GM19397 (cell line): ENCODE data around the gene C11orf98.
A peak's percentile ranks its signal among the peaks of the same experiment; 100 is the strongest.
"Not testable (repeated sequence)": the region's sequence is repeated elsewhere in the genome, so short reads cannot be mapped to it uniquely, and the experiment has no call there.

Source experiments
- ATAC-seq: cut with Tn5 transposase; IDR thresholded peaks from one replicate; pipeline ENCODE4 v1.9.1; 2021; ENCODE audit warnings: mild to moderate bottlenecking, moderate library complexity; ENCODE audit not compliant: unreplicated experiment

C11orf98 gene

DNA sequence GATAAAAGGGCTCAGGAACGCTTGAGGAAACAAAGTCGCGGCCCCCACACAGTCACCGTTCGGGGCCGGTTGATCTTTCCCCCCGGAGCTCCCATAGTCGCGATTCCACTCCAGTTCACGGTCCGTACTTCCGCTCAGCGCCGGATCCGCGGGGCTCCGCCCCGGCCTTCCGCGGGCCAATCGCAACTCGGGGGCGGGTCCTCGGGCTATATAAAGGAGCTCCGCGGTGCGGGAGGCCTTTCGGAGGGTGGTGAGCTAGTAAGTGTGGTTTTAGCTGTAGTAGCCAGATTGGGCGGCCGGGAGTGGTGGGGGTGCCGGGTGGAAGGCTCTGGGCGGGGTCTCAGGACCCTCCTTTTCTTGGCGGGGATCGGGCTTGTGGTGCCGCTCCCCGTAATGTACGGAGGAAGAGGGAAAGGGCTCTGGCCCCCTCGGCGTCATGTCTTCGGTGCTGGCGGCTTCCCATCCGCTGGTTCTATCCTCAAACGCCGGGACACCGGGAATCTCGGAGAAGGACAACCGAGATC, at the start of gene C11orf98, which contains the start of gene CSKMT:
TSS of gene C11orf98 (minus strand) at position 136 of the 524 bp plus-strand sequence. CDS start at position 95, 41 bp downstream.
TSS of gene CSKMT (plus strand) at position 238 of the 524 bp plus-strand sequence. CDS start 568 bp downstream, outside the sequence.
- ATAC-seq = peak; percentile 86

GRCh38 chr11:62713343-62713742, 48.3 kb upstream of the C11orf98 start:
- no peak for ATAC-seq

DNA sequence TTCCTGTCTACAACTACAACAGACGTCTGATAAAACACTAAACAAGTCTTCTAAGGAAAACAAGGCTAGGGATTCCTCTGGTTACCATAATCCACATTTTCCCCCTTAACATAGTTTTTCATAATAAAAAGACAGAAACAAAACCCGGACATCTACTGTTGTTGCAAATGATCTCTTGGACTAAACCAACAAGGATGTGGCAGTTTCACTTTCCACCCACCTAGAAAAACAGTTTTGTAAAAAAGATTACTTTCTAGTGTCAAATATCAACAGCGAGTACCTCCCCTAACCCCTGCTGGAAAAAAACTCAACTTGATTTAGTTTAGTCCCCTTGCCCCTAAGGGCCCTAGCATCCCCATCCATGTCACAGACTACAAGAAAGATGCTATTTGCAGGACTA, 47.9 kb upstream of the C11orf98 start:
- ATAC-seq = no peak

GRCh38 chr11:62712276-62712812, 47.3 kb upstream of the C11orf98 start:
- no peak for ATAC-seq

GRCh38 chr11:62710001-62710345, 45.0 kb upstream of the C11orf98 start:
- ATAC-seq = no peak

GRCh38 chr11:62709247-62710000, 44.4 kb upstream of the C11orf98 start:
- ATAC-seq = peak; percentile 66

DNA sequence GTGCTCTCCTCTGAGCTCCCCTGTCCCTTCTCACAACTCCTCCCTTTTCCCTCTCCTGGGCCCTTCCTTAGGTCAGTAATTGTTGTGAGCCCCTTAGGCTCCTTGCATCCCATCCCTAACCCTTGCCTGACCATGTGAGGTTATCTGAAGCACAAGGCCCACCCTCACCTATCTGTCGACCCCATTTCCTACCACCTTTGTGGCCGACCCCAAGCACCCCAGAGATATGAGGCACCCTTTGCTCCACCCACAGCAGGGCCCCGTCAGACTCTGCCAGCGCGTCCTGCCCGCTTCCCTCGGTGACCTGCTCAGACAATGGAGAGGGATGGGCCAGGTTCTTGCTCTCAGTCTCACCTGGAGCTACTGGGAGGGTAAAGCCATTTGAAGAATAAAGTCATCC, 43.8 kb upstream of the C11orf98 start:
- no peak for ATAC-seq

DNA sequence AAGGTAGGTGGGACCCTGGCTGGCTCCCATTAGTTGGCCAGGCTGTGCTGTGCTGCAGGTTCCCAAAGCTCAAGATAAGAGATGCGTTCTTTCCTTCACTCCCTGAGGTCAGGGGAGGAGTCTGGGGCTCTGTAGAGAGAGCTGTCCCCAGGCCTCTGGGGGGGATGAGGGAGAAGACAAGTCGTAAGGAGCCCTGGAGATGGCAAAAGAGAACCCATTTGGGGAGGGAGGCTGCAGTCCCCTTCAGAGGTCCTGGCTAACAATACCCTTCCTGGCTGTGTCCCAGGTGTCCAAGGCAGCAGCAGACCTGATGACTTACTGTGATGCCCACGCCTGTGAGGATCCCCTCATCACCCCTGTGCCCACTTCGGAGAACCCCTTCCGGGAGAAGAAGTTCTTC, 43.4 kb upstream of the C11orf98 start:
- no peak for ATAC-seq

DNA sequence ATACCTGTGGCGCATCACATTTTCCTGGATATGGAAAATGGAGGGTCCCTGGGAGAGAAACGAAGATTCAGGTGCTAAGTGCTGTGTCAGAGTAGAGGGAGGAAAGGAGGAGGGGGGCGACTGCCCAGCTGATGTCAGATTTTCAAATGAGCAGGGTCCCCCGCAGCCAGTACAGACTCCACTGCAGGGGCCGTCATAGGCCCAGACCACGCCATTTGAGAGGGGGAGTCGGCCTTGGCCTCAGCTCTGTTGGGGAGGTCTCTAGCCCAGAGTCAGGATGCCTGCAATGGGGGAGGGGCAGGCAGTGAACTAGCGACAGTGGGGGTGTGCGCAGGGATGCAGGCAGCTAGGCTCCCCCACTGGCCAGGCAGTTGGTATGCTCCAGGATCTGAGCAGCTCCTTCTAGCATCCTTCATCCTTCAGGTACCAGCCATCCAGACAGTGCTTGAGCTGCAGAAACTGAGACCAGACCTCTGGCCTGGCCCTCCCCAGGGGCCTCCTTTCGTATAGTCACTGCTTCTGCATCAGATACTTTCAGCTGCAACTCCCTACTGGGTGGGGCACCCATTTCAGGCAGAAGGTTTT, 42.4 kb upstream of the C11orf98 start, which contains the start of the genes BSCL2 and GNG3:
TSS of gene BSCL2 (minus strand) at position 148 of the 585 bp plus-strand sequence. CDS start 229 bp downstream, outside the sequence.
TSS of gene GNG3 (plus strand) at position 400 of the 585 bp plus-strand sequence. CDS start 620 bp downstream, outside the sequence.
- no peak for ATAC-seq

GRCh38 chr11:62706850-62707247, 41.8 kb upstream of the C11orf98 start:
- ATAC-seq = no peak

DNA sequence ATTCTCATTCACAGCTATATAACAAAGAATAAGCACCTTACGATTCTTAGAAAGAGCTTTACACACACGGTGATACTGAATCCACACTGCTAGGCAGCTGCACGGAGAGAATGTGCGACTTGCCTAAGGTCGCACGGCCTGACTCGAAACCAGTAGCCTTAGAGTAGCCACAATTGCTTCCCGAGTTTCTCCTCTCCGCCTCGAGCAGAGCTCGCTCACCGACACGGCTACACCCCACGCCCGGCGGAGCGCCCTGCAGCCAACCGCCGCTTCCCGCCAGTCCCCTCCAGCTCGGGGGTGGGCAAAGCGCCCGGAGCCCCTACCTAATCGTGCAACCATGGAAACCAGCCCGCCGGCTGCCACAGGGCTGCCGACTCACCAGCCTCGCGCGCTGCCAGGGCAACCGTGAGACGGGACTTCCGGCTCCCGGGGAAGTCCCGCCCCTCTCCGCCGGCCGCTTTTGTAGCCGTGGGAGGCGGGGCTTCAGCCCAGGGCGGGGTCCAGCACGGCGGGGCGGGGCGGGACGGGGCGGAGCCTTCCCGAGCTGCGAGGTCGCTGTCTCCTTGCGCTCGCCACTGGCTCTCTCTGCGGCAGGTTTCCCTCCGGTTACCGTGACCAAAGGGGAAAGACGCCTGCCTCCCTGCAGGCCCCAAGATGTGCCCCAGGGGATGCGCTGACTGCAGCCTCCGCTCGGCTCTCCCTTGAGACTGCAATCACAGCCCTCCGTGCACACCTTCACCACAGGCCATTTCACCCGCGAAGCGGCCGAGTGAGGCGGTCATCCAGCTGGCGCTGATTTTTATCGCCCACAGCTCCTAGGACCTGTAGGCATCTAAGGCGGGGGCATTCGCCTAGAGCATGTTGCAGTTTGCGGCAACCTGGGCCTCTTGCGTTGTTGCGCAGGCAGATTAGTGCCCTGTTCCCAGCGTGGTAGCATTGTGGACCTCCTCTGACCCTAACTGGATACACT, 41.2 kb upstream of the C11orf98 start:
- peak; percentile 61 for ATAC-seq

GRCh38 chr11:62705413-62705812, 40.4 kb upstream of the C11orf98 start:
- no peak for ATAC-seq

- ATAC-seq = not testable (repeated sequence)
Observed at GRCh38 chr11:62703921-62704320, 38.9 kb upstream of the C11orf98 start.

- ATAC-seq = no peak
Observed at GRCh38 chr11:62702246-62702645, 37.2 kb upstream of the C11orf98 start.

GRCh38 chr11:62694455-62695167, 29.6 kb upstream of the C11orf98 start:
- ATAC-seq = no peak

- not testable (repeated sequence) for ATAC-seq
Observed at GRCh38 chr11:62693624-62694023, 28.6 kb upstream of the C11orf98 start.

DNA sequence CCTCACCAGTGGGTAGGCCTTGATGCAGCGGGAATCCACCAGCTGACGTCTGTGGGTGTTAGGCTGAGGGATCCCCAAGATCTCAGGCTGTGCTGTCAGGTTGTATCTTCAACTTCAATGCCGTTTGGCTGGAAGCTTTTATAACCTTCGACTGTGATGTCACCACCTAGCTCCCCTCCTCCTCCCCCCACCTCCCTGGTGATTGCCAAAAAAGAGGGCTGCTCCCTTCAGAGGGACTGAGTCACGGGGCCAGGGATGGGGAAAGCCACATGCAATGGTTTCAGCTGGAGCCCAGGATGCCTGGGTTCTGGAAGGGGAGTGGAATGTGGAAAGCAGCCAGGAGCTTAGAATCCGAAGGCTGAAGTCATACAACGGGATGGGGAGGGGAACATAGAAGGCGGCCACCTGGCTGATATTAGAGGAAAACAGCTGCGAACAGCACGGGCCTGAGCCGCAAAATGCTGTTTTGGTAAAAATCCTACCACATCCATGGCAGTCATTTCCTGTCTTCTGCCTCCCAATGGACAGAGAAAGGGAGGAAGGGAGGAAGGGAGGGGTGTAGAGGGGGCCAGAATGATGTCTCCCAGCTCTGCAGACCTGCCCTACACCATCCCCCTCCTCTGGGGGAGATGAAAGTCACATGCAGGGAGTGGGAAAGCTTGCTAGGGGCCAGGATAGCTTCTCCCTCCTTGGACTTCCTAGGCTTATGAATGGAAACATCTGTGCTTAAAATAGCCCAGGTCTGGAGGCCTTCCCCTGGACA, 24.6 kb upstream of the C11orf98 start, which contains the start of gene LRRN4CL:
TSS of gene LRRN4CL (minus strand) at position 110 of the 763 bp plus-strand sequence. CDS start 1,022 bp downstream, outside the sequence.
- no peak for ATAC-seq

DNA sequence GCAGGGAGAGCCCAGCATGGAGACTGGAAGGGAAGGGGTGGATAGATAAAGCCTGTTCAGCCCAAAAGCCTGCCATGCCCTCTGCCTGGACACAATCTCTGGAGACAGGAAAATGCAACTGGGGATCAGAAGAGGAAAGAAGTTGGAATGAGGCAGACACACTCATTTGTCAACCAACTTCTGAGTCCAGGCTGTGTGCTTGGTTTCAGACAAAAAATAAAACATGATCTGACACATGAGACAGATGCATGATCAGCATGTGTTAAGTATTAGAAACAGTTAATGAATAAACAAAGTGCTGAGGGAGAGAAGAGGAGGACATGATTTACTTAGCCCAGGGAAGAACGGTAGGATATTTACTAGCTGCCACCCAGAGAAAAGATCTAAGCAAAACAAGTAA, 23.5 kb upstream of the C11orf98 start:
- no peak for ATAC-seq
